PFSK-1 (cell line): ENCODE results near the gene PRODH.

ENCODE experiments used
- FOXP2 ChIP-seq: optimal IDR thresholded peaks from 2 replicates; pipeline ENCODE3; 2011; ENCODE audit warnings: borderline replicate concordance, control low read depth, inconsistent platforms; ENCODE audit not compliant: insufficient read depth; ENCODE audit errors: extremely low read length, extremely low read depth
- POLR2AphosphoS5 ChIP-seq: IDR thresholded peaks from 2 replicates; pipeline ENCODE4 v1.6.1; 2012; ENCODE audit warnings: low read depth, mild to moderate bottlenecking, control low read depth, low read length, moderate library complexity
- SIN3A ChIP-seq: IDR thresholded peaks from 2 replicates; pipeline ENCODE4 v1.6.1; 2012; ENCODE audit warnings: mild to moderate bottlenecking, low read length, moderate library complexity, borderline replicate concordance; ENCODE audit not compliant: insufficient read depth
- TAF1 ChIP-seq: IDR thresholded peaks from 2 replicates; pipeline ENCODE4 v1.6.1; 2012; ENCODE audit warnings: low read length, control low read depth, borderline replicate concordance; ENCODE audit not compliant: insufficient read depth
- TF ChIP-seq, protein P1 (sequence below), 2 experiments: IDR thresholded peaks; 2 replicates each; pipeline versions ENCODE4 v1.6.1 to v1.8.0; 2011 to 2012; ENCODE audit warnings: low read depth in 2 of 2, low read length in 2 of 2, control low read depth in 1 of 2, inconsistent platforms in 1 of 2, mild to moderate bottlenecking in 1 of 2, moderate library complexity in 1 of 2; ENCODE audit not compliant: insufficient read depth in 1 of 2

Gene PRODH

DNA sequence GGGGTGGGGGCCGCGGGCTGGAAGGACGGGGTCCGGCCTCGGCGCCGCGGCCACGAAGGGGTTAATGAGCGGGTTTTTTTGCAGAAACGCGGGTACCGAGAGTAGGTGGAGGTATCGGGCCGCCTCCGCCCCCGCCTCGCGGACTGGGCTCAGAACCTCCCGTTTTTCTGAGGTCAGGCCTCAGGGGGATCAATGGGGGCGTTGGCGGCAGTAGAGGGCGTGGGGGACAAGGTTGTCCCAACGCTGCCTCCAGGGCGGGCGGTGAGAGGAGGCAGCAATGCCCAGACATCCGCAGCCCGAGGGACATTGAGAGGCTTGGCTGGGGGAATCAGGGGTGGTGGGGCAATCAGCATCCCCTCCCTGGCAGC is 34.8 kb upstream of the PRODH start:
- no peak for TF ChIP-seq SIN3A
- TF ChIP-seq, protein P1, sequence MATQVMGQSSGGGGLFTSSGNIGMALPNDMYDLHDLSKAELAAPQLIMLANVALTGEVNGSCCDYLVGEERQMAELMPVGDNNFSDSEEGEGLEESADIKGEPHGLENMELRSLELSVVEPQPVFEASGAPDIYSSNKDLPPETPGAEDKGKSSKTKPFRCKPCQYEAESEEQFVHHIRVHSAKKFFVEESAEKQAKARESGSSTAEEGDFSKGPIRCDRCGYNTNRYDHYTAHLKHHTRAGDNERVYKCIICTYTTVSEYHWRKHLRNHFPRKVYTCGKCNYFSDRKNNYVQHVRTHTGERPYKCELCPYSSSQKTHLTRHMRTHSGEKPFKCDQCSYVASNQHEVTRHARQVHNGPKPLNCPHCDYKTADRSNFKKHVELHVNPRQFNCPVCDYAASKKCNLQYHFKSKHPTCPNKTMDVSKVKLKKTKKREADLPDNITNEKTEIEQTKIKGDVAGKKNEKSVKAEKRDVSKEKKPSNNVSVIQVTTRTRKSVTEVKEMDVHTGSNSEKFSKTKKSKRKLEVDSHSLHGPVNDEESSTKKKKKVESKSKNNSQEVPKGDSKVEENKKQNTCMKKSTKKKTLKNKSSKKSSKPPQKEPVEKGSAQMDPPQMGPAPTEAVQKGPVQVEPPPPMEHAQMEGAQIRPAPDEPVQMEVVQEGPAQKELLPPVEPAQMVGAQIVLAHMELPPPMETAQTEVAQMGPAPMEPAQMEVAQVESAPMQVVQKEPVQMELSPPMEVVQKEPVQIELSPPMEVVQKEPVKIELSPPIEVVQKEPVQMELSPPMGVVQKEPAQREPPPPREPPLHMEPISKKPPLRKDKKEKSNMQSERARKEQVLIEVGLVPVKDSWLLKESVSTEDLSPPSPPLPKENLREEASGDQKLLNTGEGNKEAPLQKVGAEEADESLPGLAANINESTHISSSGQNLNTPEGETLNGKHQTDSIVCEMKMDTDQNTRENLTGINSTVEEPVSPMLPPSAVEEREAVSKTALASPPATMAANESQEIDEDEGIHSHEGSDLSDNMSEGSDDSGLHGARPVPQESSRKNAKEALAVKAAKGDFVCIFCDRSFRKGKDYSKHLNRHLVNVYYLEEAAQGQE (IDR thresholded peaks at IDR 0.05; ENCODE audit: insufficient read depth in 1 of 2, low read depth in 2 of 2, low read length in 2 of 2): no peak
- TF ChIP-seq TAF1: no peak
- no peak for TF ChIP-seq FOXP2
- no peak for TF ChIP-seq POLR2AphosphoS5

DNA sequence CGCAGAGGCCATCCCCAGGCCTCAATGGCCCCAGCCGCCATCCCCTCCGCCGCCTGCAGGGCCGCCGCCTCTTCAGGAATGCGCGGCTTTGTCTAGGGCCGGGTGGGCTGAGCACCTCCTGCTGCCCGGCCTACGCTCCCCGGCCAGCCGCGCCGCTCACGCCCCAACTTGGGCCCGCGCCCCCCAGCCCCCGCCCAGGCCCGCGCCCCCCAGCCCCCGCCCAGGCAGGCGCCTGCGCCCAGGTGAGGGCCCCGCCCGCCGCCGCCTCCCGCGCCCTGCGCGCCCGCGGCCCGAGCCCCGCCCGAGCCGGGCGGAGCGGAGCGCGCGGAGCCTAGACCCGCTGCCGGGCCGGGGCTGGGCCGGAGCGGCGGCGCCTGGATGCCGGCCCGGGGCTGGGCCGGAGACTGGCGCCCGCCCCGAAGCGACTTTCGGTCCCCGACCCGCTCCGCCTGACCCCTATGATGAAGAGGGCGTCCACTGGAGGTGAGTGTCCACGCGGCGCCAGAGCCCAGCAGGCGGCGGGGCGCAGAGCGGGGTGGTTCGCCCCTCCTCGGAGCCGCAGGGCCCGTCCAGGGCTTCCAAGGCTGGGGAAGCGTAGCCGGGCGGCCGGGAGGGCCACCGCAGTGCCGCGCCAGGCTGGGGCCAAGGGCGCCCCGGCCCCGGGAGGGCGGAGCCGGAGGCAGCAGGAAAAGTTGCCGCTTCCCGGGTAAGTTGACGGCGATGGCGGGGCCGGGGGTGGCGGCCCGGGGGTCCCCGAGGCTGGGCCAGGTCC is 34.3 kb upstream of the PRODH start:
- TF ChIP-seq SIN3A (no peak), POLR2AphosphoS5 (no peak), TAF1 (no peak), FOXP2 (no peak)
- TF ChIP-seq, protein P1 (IDR thresholded peaks at IDR 0.05; ENCODE audit: insufficient read depth in 1 of 2, low read depth in 2 of 2, low read length in 2 of 2): no peak

DNA sequence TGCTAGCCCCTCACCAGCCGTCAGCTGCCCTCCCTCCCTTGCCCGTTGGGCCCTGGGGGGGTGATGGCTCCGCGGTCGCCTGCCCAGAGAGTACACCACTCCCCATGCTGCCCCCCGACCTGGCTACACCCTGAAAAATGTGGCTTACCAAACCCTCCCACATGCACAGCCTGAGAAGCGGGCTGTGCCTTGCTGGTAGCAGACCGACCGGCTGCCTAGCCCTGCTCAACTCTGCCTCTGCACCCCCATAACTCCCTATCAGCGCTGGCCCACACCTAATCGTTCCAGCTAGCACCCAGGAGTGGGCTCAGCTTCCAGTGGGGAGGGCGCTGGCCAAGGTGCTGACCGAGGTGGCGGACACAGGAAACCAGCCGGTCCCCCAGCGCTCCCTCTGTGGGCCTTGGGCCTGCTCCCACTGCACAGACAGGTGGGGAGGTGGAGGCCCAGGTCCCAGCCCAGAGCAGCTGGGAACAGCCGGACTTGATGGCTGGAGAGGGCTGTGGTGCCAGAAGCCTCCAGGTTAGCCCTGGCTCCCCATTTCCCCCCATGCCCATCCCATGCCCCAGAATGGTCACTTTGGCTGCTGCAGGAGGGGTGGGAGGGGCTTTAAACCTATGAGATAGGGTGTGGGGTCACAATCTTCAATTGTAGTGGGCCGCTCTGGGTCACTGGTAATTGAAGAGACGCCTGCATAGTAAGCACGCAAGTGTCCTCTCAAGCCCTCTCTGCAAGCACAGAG is 32.1 kb upstream of the PRODH start:
- TF ChIP-seq TAF1: no peak
- no peak for TF ChIP-seq POLR2AphosphoS5
- TF ChIP-seq, protein P1 (IDR thresholded peaks at IDR 0.05; ENCODE audit: insufficient read depth in 1 of 2, low read depth in 2 of 2, low read length in 2 of 2): peak; percentile 91 to 93

DNA sequence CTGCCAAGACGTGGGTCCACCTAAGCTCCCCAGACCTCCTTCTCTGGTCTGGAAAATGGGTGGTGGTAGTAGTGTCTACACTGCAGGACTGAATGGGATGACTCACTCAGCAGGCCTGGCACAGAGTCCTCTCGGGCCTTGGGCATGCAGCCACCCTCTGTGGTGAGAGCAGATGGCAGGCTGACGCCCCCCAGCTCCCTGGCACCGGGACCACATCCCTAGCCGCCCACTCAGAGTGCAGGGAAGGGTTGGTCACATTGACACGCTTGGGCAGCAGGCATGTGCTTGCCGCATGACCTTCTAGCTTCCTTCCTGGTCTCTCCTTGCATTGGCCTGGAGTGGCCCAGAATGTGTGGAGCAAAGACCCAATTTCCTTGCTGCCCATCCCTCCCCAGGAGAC is 30.7 kb upstream of the PRODH start:
- no peak for TF ChIP-seq TAF1
- TF ChIP-seq, protein P1 (IDR thresholded peaks at IDR 0.05; ENCODE audit: insufficient read depth in 1 of 2, low read depth in 2 of 2, low read length in 2 of 2): no peak
- no peak for TF ChIP-seq FOXP2
- TF ChIP-seq POLR2AphosphoS5: no peak
- TF ChIP-seq SIN3A: no peak
